ENCODE data around the gene HCN1. TPM values are rescaled to one million over a fixed set of nuclear protein-coding genes. Genes with fewer than 3 reads are reported as not detected.

The HCN1 gene
- total and polyA plus RNA-seq, 12 donors = under 0.01 to 2.8 (median 1.3) TPM; not detected in 3

DNA sequence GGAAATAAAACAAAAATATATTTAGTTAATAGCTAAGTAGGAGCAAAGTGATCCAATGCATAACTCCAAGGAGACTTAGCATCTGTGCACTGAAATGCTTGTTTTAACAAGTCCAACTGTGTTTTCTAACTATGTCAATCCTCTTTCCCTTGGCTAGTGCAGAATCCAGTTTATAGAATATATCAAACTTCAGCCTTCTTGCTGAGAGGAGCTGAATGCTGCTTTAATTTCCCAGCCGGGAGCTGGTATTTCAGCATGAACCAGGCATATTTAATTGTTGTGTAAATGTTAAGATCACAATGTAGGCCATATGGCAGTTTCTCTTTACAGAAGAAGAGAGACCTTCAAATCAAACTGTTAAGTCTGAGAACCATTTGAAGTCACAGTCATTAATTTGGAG lies 411.7 kb downstream of the HCN1 start:
- no peaks in the 10 kb centered on the region for H3K4me1 ChIP-seq (replicated peaks in 1 of 2)
- WGBS, 4 donors = 64 to 82% (median 68%) methylated on average over 1 of the region's 1 CpG
- H3K36me3 ChIP-seq (replicated peaks in 1 of 2) = no peaks in the 10 kb centered on the region
- H3K9me3 ChIP-seq (replicated peaks in 1 of 3) = no peaks in the 10 kb centered on the region
- no peak for DNase-seq
- no peak overlapping the region for H3K4me3 ChIP-seq
- H3K27me3 ChIP-seq = no peaks in the 10 kb centered on the region
- H3K27ac ChIP-seq = no peak overlapping the region
- TF ChIP-seq POLR2A (IDR thresholded peaks at IDR 0.05) = no peak
- TF ChIP-seq, protein P1, sequence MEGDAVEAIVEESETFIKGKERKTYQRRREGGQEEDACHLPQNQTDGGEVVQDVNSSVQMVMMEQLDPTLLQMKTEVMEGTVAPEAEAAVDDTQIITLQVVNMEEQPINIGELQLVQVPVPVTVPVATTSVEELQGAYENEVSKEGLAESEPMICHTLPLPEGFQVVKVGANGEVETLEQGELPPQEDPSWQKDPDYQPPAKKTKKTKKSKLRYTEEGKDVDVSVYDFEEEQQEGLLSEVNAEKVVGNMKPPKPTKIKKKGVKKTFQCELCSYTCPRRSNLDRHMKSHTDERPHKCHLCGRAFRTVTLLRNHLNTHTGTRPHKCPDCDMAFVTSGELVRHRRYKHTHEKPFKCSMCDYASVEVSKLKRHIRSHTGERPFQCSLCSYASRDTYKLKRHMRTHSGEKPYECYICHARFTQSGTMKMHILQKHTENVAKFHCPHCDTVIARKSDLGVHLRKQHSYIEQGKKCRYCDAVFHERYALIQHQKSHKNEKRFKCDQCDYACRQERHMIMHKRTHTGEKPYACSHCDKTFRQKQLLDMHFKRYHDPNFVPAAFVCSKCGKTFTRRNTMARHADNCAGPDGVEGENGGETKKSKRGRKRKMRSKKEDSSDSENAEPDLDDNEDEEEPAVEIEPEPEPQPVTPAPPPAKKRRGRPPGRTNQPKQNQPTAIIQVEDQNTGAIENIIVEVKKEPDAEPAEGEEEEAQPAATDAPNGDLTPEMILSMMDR (IDR thresholded peaks at IDR 0.05) = no peak
- intact Hi-C loops (cut with DNase I) = no loop called here

DNA sequence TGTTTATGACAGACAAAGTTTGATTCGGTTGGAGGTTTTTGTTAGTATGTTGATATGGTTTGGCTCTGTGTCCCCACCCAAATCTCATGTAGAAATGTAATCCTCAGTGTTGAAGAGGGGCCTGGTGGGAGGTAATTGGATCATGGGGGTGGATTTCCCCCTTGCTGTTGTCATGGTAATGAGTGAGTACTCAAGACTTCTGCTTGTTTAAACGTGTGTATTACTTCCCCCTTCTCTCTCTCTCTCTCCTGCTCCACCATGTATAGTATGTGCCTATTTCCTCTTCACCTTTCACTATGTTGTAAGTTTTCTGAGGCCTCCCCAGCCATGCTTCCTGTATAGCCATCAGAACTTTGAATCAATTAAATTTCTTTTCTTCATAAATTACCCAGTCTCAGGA lies 415.1 kb downstream of the HCN1 start:
- WGBS, 4 donors = 46 to 55% (median 50%) methylated on average over 2 of the region's 2 CpGs
- intact Hi-C loops (cut with DNase I) = no loop called here

DNA sequence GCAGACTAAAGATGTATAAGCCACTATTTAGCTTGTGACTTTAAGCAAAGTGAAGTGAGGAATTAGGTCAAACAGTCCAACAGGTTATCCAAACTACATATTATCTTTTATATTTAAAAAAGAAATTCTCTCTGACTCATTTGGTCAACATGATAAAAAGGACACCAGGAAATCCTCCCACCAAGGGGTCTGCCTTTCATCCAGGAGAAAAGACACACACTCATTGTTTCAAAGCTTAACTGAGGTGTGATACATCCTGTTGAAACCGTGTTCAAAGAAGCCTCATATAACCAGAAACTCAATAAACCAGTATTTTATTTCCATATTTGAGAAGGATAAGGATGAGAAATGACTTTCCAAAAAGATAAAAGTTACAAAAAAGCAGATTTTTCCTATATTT lies 417.1 kb downstream of the HCN1 start:
- H3K27ac ChIP-seq = no peak overlapping the region
- H3K4me1 ChIP-seq (replicated peaks in 1 of 2) = no peaks in the 10 kb centered on the region
- no peaks in the 10 kb centered on the region for H3K36me3 ChIP-seq (replicated peaks in 1 of 2)
- intact Hi-C loops (cut with DNase I) = no loop called here
- DNase-seq = no peak
- H3K4me3 ChIP-seq = no peak overlapping the region
- no peaks in the 10 kb centered on the region for H3K9me3 ChIP-seq (replicated peaks in 1 of 3)
- H3K27me3 ChIP-seq = no peaks in the 10 kb centered on the region
- 22 to 50% (median 27%) methylated on average over 1 of the region's 1 CpG for WGBS, 4 donors
- no peak for TF ChIP-seq POLR2A (IDR thresholded peaks at IDR 0.05)
- TF ChIP-seq, protein P1 (IDR thresholded peaks at IDR 0.05) = no peak

More for the DNA sequence above, 415.1 kb downstream of the HCN1 start:
- H3K36me3 ChIP-seq (replicated peaks in 1 of 2) = no peaks in the 10 kb centered on the region
- TF ChIP-seq POLR2A (IDR thresholded peaks at IDR 0.05) = no peak
- TF ChIP-seq, protein P1 (IDR thresholded peaks at IDR 0.05) = no peak
- H3K4me3 ChIP-seq = no peak overlapping the region
- H3K4me1 ChIP-seq (replicated peaks in 1 of 2) = no peaks in the 10 kb centered on the region
- no peak for DNase-seq
- H3K9me3 ChIP-seq (replicated peaks in 1 of 3) = no peaks in the 10 kb centered on the region
- H3K27ac ChIP-seq = no peak overlapping the region
- no peaks in the 10 kb centered on the region for H3K27me3 ChIP-seq

DNA sequence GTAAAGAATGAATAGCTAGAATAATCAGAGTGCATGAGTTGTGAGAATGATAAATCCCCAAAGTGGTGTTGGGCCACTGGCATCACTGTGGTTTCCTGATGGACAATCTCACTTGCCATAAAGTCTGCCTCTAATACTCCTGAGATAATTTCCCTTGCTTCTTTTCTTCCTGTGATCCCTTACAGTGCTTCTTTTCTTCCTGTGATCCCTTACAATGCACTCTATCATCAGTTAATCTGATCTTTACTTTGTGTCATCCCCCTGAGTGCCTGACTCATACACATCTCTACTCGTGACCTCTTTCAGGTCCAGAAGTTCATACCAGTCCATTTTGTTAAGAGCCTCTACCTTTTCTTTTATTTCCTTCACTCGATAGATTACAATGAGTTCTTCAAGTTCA lies 418.3 kb downstream of the HCN1 start:
- H3K27me3 ChIP-seq = no peaks in the 10 kb centered on the region
- H3K9me3 ChIP-seq (replicated peaks in 1 of 3) = no peaks in the 10 kb centered on the region
- TF ChIP-seq, protein P1 (IDR thresholded peaks at IDR 0.05) = no peak
- TF ChIP-seq POLR2A (IDR thresholded peaks at IDR 0.05) = no peak
- H3K27ac ChIP-seq = no peak overlapping the region
- DNase-seq = no peak
- intact Hi-C loops (cut with DNase I) = no loop called here
- no peaks in the 10 kb centered on the region for H3K4me1 ChIP-seq (replicated peaks in 1 of 2)
- WGBS, 4 donors = 57 to 66% (median 59%) methylated on average over 2 of the region's 2 CpGs
- H3K36me3 ChIP-seq (replicated peaks in 1 of 2) = no peaks in the 10 kb centered on the region
- H3K4me3 ChIP-seq = no peak overlapping the region
